ENCODE data around the gene ST7. TPM values are rescaled to one million over a fixed set of nuclear protein-coding genes. Genes with fewer than 3 reads are reported as not detected.

Gene ST7
- total and polyA plus RNA-seq, 2 experiments from 2014 or later, result 9.9 to 18.3 TPM

- H2AFZ ChIP-seq, result no peak overlapping the region
- Mint-ChIP-seq H3K9me3 (no peaks in the 10 kb centered on the region), H3K4me1 (peaks cover 4% of the 10 kb centered on the region; the same call in 2 of the 3 replicates), H3K27me3 (ENCODE audit: insufficient read depth, low read depth, poor library complexity) (no peaks in the 10 kb centered on the region), H3K27ac (no peak overlapping the region), H3K36me3 (ENCODE audit: low read depth) (peaks cover 10% of the 10 kb centered on the region; the same call in 1 of the 3 replicates), H3K4me3 (no peak overlapping the region)
- no peaks in the 10 kb centered on the region for H3K79me2 ChIP-seq (replicated peaks; ENCODE audit: insufficient read depth)
- no peak overlapping the region for H3K27ac ChIP-seq (ENCODE audit: low read depth)
- H3K4me1 ChIP-seq (ENCODE audit: insufficient read depth), result no peaks in the 10 kb centered on the region
- H3K27me3 ChIP-seq (ENCODE audit: insufficient read depth), result no peaks in the 10 kb centered on the region
- no peaks in the 10 kb centered on the region for H3K9me2 ChIP-seq (ENCODE audit: insufficient read depth)
- no peak overlapping the region for H3K4me3 ChIP-seq
- TF ChIP-seq ZNF462 (CRISPR knock-in tag; IDR thresholded peaks at IDR 0.05) (0 out of 2 replicates have a peak, but pooled peaks have one; percentile 9), JUNB (IDR thresholded peaks at IDR 0.05; ENCODE audit: unreplicated experiment) (no peak), ZNF331 (CRISPR knock-in tag; IDR thresholded peaks at IDR 0.05; ENCODE audit: low read depth) (no peak), EZH2 (IDR thresholded peaks at IDR 0.05; ENCODE audit: low read depth, unreplicated experiment) (no peak), ZNF114 (CRISPR knock-in tag; IDR thresholded peaks at IDR 0.05) (peak; percentile 14; the same call in 1 of the 2 replicates), NANOG (IDR thresholded peaks at IDR 0.05; ENCODE audit: borderline replicate concordance) (no peak), CREB1 (CRISPR knock-in tag; IDR thresholded peaks at IDR 0.05; ENCODE audit: low read depth) (no peak), POLR2AphosphoS5 (IDR thresholded peaks at IDR 0.05; ENCODE audit: low read depth) (no peak), CTCF (conservative IDR thresholded peaks at IDR 0.05; ENCODE audit: low read depth in 2 of 2) (peak; percentile 91)
- ATAC-seq (peak; percentile 86), DNase-seq (ENCODE audit: low spot score) (peak; percentile 87)
- H3K4me2 ChIP-seq, result no peak overlapping the region
- no peaks in the 10 kb centered on the region for H3K36me3 ChIP-seq (ENCODE audit: insufficient read depth)
- no peaks in the 10 kb centered on the region for H3F3A ChIP-seq (replicated peaks; ENCODE audit: low read depth)
- H4K20me1 ChIP-seq (replicated peaks; ENCODE audit: insufficient read depth), result no peaks in the 10 kb centered on the region
Measured at GRCh38 chr7:117212969-117213877, 259.9 kb downstream of the ST7 start.
